RWPE1 (cell line): ENCODE measurements around the gene APOD.

Experiments
- CTCF ChIA-PET: fragments of 350-600 bp; sonication (Branson Sonifier 250); formaldehyde crosslinking; extraction: SDS; loops from one replicate; lab custom pipeline; 2021; lab: Yijun Ruan, JAX
- POLR2A ChIA-PET: fragments of 400-600 bp; formaldehyde crosslinking; extraction: SDS; loops from one replicate; lab custom pipeline; 2020; ENCODE audit warnings: antibody characterized with exemption; ENCODE audit not compliant: low non-redundant PET; lab: Yijun Ruan, JAX
- DNase-seq: peaks from one replicate; pipeline ENCODE4 v3.0.0; 2012; ENCODE audit warnings: low spot score
- H3K27ac ChIP-seq: fragments of 450-650 bp; 2 replicates; pipeline ENCODE4 v1.5.1; 2017
- TF ChIP-seq, protein P1 (sequence below): fragments of 450-650 bp; conservative IDR thresholded peaks from 2 replicates; pipeline ENCODE4 v1.5.1; 2017; ENCODE audit warnings: low read depth, mild to moderate bottlenecking

Gene APOD

DNA sequence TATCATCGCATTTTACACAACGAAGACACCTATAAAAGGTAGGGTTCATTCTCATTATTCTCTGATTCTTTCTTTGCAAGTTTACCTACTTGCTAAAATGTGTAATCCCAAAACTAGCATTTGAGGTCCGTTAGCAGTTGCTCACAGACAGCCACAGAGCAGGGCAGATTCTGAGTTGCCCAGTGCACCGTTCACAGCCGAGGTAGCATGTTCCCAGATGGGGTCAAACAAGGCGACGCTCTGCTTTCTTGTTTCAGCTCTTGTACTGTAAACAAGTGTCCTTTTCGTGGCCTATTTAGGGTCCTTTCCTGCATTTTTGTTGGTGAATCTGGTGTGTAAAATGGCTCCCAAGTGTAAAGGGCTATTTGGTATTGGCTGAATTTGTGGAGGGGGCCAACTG is 43.7 kb downstream of the APOD start:
- POLR2A ChIA-PET: no interaction called here
- no peak overlapping the region for H3K27ac ChIP-seq
- TF ChIP-seq, protein P1, sequence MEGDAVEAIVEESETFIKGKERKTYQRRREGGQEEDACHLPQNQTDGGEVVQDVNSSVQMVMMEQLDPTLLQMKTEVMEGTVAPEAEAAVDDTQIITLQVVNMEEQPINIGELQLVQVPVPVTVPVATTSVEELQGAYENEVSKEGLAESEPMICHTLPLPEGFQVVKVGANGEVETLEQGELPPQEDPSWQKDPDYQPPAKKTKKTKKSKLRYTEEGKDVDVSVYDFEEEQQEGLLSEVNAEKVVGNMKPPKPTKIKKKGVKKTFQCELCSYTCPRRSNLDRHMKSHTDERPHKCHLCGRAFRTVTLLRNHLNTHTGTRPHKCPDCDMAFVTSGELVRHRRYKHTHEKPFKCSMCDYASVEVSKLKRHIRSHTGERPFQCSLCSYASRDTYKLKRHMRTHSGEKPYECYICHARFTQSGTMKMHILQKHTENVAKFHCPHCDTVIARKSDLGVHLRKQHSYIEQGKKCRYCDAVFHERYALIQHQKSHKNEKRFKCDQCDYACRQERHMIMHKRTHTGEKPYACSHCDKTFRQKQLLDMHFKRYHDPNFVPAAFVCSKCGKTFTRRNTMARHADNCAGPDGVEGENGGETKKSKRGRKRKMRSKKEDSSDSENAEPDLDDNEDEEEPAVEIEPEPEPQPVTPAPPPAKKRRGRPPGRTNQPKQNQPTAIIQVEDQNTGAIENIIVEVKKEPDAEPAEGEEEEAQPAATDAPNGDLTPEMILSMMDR: no peak
- DNase-seq: no peak
- CTCF ChIA-PET: no interaction called here

DNA sequence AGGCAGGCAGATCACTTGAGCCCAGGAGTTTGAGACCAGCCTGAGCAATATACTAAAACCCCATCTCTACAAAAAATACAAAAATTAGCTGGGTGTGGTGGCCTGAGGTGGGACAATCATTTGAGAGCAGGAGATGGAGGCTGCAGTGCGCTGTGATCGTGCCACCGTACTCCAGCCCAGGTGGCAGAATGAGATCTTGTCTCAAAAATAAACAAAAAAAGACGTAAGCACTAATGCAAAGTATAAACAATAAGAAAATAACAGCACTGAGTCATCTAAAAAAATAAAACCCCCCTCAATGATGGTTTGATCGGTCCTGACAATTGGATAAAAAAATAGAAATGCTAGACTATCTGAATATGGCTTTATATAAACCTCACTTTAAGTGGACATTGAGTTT is 44.3 kb downstream of the APOD start:
- POLR2A ChIA-PET: no interaction called here
- H3K27ac ChIP-seq: no peak overlapping the region
- CTCF ChIA-PET: no interaction called here
- TF ChIP-seq, protein P1: no peak
- no peak for DNase-seq

DNA sequence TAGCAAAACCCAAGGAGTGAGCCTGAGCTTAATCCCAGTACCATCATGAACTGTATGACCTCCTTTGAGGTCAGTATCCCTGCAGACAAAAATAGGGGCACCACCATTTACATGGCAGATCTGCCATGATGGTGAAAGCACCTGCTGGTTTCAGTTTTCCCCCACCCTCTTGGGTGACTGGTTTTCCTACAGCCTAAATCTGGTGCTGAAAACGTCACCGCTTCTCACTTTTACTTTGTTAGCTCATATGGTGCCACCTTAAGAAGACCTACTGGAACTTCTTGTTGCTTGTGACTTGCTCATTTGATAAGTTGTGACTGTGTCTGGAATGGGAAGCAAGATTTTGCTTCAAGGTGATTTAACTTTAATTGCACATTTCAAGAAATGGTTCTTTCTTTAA is 45.7 kb downstream of the APOD start:
- no peak for DNase-seq
- no peak overlapping the region for H3K27ac ChIP-seq
- ChIA-PET CTCF (no interaction called here), POLR2A (no interaction called here)
- TF ChIP-seq, protein P1: no peak

DNA sequence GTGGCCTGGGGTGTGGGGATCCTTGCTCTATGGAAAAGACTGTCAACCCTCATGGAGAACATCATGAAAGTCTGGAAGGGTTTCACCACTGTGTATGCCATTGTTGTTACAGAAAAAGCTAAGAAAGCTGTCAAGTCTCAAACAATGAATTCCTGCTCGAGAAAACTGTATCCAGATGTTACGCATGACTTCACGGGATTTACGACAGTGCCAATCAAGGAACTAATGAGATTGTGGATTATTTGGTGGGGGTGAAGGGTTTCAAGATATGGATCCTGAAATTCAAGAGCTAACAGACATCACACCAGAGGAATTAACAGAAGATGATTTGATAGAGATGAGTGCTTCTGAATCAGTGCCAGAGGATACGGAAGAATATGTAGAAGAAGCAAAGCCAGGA is 48.4 kb downstream of the APOD start:
- no peak for DNase-seq
- no peak overlapping the region for H3K27ac ChIP-seq
- ChIA-PET POLR2A (interaction anchor here (0.5 kb wide), 1 partner anchor 93 kb away, joined by 5 read pairs; no protein-coding TSS in a partner anchor), CTCF (interaction anchor here (1.0 kb wide), 1 partner anchor 337 kb away, joined by 4 read pairs; no protein-coding TSS in a partner anchor)
- TF ChIP-seq, protein P1: no peak

DNA sequence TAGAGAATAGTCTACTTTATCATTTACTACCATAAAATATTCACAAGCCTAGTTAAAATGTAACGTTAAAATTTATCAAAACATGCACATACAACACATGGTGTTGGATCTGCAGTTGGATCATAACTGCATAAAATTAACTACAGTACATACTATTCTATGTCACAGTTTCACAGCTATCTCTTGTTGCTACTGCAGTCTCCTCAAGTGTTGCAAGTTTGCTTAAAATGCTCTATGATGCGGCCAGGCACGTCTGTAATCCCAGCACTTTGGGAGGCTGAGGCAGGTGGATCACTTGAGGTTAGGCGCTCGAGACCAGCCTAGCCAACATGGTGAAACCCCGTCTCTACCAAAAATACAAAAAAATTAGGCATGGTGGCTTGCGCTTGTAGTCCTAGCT is 50.9 kb downstream of the APOD start:
- DNase-seq: no peak
- ChIA-PET CTCF (interaction anchor here (0.7 to 1.0 kb wide), 2 partner anchors 262 to 563 kb away, joined by 3 to 4 read pairs; partner anchors contain the start of gene XXYLT1), POLR2A (no interaction called here)
- H3K27ac ChIP-seq: no peak overlapping the region
- TF ChIP-seq, protein P1: no peak

DNA sequence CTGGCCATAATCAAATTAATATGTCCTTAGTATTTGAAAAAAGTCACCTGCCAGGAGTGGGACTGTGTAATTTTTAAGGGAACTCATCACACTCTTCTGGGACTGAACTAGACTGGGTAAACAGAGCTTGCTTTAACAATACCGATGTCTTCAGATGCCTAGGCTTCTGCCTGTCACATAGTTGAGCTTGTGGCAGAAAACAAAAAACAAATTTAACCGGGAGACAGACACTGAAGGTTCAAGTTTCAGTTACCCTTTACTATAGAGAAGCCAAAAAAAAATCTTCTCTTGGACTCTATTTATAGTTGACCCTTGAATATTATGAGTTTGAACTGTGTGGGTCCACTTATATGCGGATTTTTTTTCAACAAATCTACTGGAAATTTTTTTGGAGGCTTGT is 51.4 kb downstream of the APOD start:
- no peak for DNase-seq
- ChIA-PET POLR2A (no interaction called here), CTCF (interaction anchor here (1.0 kb wide), 1 partner anchor 261 kb away, joined by 3 read pairs; the partner anchor contains the start of gene XXYLT1)
- no peak overlapping the region for H3K27ac ChIP-seq
- TF ChIP-seq, protein P1: no peak
